SK-N-SH treated with all-trans-retinoic acid at 6 μM for 48 hours (cell line): Measurements from ENCODE around the gene SBSN.

Experiments used
- ATAC-seq: fragments of 200-7000 bp; cut with Tn5 transposase; 3 replicates; pipeline ENCODE4 v1.9.1; 2020; ENCODE audit warnings: mild to moderate bottlenecking, moderate library complexity
- BACH2 ChIP-seq: fragments of 250-450 bp; sonication (Bioruptor Pico); IDR thresholded peaks from 2 replicates; pipeline ENCODE4 v1.9.0; 2021; ENCODE audit warnings: mild to moderate bottlenecking, borderline replicate concordance
- CSDC2 ChIP-seq: fragments of 250-450 bp; sonication (Bioruptor Pico); IDR thresholded peaks from 2 replicates; pipeline ENCODE4 v1.5.0; 2020; ENCODE audit warnings: mild to moderate bottlenecking, moderate library complexity
- CSRNP3 ChIP-seq: fragments of 250-450 bp; sonication (Bioruptor Pico); IDR thresholded peaks from 2 replicates; pipeline ENCODE4 v1.5.1; 2021; ENCODE audit warnings: mild to moderate bottlenecking, moderate library complexity
- POU6F1 ChIP-seq: fragments of 250-450 bp; sonication (Bioruptor Pico); IDR thresholded peaks from 2 replicates; pipeline ENCODE4 v1.8.0; 2021; ENCODE audit warnings: low read depth, mild to moderate bottlenecking, moderate library complexity, borderline replicate concordance
- RARB ChIP-seq: fragments of 250-450 bp; sonication (Bioruptor Pico); IDR thresholded peaks from 2 replicates; pipeline ENCODE4 v1.8.0; 2021; ENCODE audit warnings: mild to moderate bottlenecking, moderate library complexity
- SNAI2 ChIP-seq: fragments of 250-450 bp; sonication (Bioruptor Pico); IDR thresholded peaks from 2 replicates; pipeline ENCODE4 v1.5.0; 2020; ENCODE audit warnings: mild to moderate bottlenecking, moderate library complexity
- TOX ChIP-seq: fragments of 250-450 bp; sonication (Bioruptor Pico); IDR thresholded peaks from 2 replicates; pipeline ENCODE4 v1.8.0; 2021; ENCODE audit warnings: mild to moderate bottlenecking, moderate library complexity, borderline replicate concordance
- TSHZ2 ChIP-seq: fragments of 250-450 bp; sonication (Bioruptor Pico); IDR thresholded peaks from 2 replicates; pipeline ENCODE4 v1.5.0; 2020; ENCODE audit warnings: mild to moderate bottlenecking, moderate library complexity
- ZFP3 ChIP-seq: fragments of 250-450 bp; sonication (Bioruptor Pico); IDR thresholded peaks from 2 replicates; pipeline ENCODE4 v1.5.0; 2020; ENCODE audit warnings: mild to moderate bottlenecking, moderate library complexity
- ZFP30 ChIP-seq: fragments of 450-650 bp; formaldehyde crosslinking; IDR thresholded peaks from 2 replicates; pipeline ENCODE4 v1.5.0; 2022; ENCODE audit warnings: mild to moderate bottlenecking, moderate library complexity
- ZNF70 ChIP-seq: fragments of 450-650 bp; formaldehyde crosslinking; IDR thresholded peaks from 2 replicates; pipeline ENCODE4 v1.5.0; 2020; ENCODE audit warnings: mild to moderate bottlenecking, moderate library complexity
- ZNF8 ChIP-seq: fragments of 450-650 bp; formaldehyde crosslinking; IDR thresholded peaks from 2 replicates; pipeline ENCODE4 v1.5.0; 2020; ENCODE audit warnings: mild to moderate bottlenecking, moderate library complexity
- TF ChIP-seq, protein P1 (sequence below): fragments of 250-450 bp; sonication (Bioruptor Pico); IDR thresholded peaks from 2 replicates; pipeline ENCODE4 v1.5.1; 2020; ENCODE audit warnings: low read depth, mild to moderate bottlenecking, moderate library complexity

Gene SBSN

GRCh38 chr19:35559281-35559659 is 31.2 kb upstream of the SBSN start:
- no peak for ATAC-seq
- no peak for TF ChIP-seq ZFP3 (CRISPR knock-in tag)

DNA sequence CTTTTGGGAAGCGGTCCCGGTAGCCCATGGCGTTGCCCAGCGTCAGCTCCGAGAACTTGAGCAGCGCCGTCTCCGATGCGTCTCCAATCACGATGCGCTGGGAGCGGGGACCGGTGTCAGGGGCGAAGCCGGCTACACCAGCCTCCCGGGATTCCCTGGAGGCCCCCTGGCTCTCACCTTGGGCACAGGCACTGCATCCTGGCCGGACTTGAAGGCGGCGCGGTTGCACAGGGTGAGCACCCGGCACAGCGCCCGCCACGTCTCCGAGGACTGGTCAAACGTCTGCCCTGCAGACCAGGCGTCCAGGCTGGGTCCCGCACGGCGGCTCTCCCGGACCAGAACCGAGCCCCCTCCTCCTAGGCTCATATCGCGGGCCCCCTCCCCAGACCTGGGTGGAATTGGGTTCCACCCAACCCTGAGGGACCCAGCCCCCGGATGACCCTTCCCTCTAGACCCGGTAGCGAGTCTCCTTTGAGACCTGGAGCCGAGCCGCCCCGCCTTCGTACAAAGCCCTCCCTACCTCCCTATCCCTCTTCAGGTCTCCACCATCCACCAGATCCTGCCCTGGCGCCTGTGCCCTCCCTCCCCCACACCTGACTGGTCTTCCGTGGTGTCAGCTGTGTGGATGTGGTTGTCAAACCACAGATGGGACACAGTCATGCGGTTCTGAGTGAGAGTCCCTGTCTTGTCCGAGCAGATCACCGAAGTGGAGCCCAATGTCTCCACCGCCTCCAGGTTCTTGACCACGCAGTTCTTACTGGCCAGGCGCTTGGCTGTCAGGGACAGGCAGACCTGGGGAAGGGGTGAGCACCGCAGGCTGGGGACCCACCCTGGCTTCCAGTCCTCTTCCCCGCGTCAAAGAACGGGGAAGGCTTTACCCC is 30.5 kb upstream of the SBSN start:
- ATAC-seq: peak; percentile 5; the same call in 2 of the 3 replicates
- TF ChIP-seq ZFP30 (CRISPR knock-in tag): no peak

DNA sequence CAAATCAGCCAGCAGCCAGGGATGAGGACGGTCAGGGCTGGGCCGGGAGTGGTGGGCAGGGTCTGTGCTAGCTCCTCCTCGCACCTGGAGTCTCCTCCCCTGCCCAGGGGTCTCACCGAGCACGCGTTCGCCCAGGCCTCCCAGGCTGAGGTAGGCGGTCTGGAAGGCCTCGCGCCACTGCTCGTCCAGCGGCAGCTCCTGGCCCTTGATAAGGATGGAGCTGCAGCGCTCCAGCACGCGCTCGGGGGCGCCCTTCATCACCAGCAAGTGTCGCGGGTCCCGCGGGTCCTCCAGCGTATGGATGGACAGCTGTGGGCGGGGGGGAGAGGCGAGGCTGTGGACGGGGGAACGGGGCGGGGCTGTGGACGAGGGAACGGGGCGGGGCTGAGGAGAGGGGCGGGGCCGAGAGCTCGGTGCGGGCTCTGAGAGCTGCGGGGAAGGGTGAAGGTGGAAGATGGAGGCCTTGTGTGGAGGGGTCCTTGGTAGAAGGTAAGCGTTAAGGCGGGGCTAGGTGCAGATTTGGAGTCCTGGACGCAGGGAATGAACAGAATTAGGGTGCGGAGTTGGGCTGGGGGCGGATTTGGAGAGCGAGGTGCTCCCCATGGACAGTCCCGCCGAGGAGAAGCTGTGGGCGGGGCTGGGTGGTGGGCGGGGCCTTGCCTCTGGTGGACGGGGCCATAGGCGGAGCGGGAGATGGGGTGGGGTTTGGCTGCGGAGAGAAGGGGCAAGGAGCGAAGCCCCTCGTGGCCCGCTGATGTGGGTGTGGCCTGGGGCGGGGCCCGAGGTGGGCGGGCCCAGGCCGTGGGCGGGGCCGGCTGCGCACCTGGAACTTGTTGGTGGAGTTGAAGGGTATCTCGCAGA is 29.7 kb upstream of the SBSN start:
- TF ChIP-seq ZNF70: no peak
- TF ChIP-seq ZFP30 (CRISPR knock-in tag): no peak
- no peak for TF ChIP-seq CSDC2
- no peak for TF ChIP-seq RARB
- TF ChIP-seq CSRNP3 (CRISPR knock-in tag): no peak
- no peak for TF ChIP-seq POU6F1 (CRISPR knock-in tag)
- TF ChIP-seq TSHZ2: no peak
- TF ChIP-seq ZNF8 (CRISPR knock-in tag): no peak
- no peak for TF ChIP-seq TOX (CRISPR knock-in tag)
- ATAC-seq: peak; percentile 79

GRCh38 chr19:35556846-35557538 is 28.9 kb upstream of the SBSN start:
- no peak for TF ChIP-seq SNAI2 (CRISPR knock-in tag)
- ATAC-seq: no peak

GRCh38 chr19:35556025-35556590 is 28.0 kb upstream of the SBSN start:
- TF ChIP-seq CSDC2 (no peak), ZNF70 (no peak), BACH2 (CRISPR knock-in tag) (no peak)
- TF ChIP-seq, protein P1, sequence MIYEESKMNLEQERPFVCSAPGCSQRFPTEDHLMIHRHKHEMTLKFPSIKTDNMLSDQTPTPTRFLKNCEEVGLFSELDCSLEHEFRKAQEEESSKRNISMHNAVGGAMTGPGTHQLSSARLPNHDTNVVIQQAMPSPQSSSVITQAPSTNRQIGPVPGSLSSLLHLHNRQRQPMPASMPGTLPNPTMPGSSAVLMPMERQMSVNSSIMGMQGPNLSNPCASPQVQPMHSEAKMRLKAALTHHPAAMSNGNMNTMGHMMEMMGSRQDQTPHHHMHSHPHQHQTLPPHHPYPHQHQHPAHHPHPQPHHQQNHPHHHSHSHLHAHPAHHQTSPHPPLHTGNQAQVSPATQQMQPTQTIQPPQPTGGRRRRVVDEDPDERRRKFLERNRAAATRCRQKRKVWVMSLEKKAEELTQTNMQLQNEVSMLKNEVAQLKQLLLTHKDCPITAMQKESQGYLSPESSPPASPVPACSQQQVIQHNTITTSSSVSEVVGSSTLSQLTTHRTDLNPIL: no peak
- TF ChIP-seq, all 23 proteins: peak for 0
- ATAC-seq: no peak
